Stimulated activated CD4-positive, alpha-beta T cell treated with anti-CD3 and anti-CD28 coated beads, Interleukin-1b, Interleukin-23, amount 100 ng/mL, for 4 hours (primary cell): ENCODE data around the gene SMIM13.

Experiments used
- DNase-seq, 2 donors: peaks; one replicate each; pipeline ENCODE4 v3.0.0-alpha.2; 2020; ENCODE audit warnings: low read depth in 2 of 2

SMIM13 gene

GRCh38 chr6:11121851-11122250 lies 28.2 kb downstream of the SMIM13 start:
- DNase-seq = no peak

GRCh38 chr6:11122380-11122779 lies 28.7 kb downstream of the SMIM13 start:
- DNase-seq = no peak

DNA sequence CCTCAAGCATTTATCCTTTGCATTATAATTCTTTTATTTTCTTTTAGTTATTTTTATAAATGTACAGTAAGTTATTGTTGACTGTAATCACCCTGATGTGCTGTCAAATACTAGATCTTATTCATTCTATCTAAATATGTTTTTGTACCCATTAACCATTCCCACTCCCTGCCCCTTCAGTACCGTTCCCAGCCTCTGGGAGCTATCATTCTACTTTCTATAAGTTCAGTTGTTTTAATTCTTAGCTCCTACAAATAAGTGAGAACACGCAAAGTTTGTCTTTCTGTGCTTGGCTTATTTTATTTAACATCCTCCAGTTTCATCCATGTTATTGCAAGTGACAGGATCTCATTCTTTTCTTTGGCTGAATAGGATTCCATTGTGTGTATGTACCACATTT lies 30.3 kb downstream of the SMIM13 start:
- no peak for DNase-seq

DNA sequence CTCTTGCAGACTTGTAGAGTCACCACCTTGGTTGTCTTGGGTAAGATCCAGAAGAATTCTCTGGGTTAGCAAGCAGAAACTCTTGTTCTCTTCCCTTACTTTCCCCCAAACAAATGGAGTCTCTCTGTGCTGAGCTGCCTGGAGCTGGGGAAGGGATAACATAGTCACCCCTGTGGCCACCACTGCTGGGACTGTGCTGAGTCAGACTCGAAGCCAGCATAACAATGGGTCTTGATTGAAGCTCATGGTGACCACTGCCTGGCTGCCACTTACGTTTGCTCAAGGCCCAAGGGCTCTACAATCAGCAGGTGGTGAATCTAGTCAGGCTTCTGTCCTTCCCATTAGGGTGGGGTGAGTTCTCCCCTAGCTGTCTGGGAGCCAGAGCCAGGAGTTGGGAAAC lies 33.2 kb downstream of the SMIM13 start:
- DNase-seq = no peak

DNA sequence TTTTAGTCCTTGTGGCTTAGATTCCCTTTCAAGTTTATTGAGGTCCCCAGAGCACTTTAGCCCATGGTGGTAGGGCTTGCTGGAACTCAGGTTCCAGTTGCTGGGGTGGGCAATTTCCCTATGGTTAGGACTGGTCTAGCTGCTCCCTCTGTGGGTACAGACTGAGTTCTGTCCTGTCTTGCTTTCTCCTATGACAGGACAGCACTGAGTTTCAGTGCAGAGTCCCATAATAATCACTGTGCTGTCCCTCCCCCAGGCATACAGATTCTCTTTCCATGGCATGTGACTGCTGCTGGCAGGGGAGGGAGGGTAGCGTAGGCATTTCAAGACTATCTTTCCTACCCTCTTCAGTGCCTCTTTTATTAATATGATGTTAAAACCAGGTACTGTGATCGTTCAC lies 35.0 kb downstream of the SMIM13 start:
- DNase-seq = no peak

GRCh38 chr6:11129908-11130565 lies 36.4 kb downstream of the SMIM13 start:
- no peak for DNase-seq

GRCh38 chr6:11130605-11131004 lies 37.0 kb downstream of the SMIM13 start:
- no peak for DNase-seq

DNA sequence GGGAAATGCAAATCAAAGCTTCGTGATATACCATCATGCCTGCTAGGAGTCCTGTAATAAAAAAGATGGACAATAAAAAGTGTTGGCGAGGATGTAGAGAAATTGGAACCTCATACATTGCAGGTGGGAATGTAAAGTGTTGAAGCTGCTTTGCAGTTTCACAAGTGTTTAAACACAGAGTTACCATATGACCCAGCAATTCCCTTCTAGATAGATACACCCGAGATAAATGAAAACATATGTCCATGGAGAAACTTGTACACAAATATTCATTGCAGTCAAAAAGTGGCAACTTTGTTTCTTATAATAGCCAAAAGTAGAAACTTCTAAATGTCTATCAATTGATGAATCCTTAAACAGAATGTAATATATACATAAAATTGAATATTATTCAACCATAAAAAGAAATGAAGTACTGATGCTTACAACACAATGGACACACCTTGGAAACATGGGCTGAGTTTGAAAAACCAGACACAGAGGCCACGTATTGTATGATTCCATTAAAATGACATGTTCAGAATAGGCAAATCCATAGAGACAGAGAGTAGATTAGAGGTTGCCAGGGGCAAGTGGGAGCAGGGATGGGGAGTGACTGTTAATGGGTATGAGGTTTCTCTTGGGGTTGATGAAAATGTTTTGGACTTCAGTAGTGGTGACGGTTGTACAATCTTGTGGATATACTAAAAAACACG lies 38.7 kb downstream of the SMIM13 start:
- no peak for DNase-seq

DNA sequence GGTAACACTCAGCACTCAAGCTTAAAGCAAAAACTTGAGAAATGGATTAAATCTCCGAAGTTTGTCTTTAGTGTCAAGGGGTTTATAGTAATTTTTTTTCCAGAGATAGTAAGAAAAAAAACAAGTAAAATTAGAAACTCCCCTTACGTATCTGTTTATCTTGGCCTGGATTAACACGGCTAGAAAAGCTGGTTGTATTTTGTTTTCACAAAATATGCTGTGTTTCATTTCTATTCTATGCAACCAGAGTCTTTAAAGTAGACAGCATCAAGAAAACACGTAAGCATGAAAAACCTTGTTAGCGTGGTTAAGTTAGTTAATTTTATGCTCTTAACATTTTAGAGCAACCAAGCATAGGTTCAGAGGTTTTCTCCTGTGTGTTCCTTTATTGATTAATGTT lies 39.6 kb downstream of the SMIM13 start:
- no peak for DNase-seq

GRCh38 chr6:11136809-11137208 lies 43.2 kb downstream of the SMIM13 start:
- DNase-seq = no peak

DNA sequence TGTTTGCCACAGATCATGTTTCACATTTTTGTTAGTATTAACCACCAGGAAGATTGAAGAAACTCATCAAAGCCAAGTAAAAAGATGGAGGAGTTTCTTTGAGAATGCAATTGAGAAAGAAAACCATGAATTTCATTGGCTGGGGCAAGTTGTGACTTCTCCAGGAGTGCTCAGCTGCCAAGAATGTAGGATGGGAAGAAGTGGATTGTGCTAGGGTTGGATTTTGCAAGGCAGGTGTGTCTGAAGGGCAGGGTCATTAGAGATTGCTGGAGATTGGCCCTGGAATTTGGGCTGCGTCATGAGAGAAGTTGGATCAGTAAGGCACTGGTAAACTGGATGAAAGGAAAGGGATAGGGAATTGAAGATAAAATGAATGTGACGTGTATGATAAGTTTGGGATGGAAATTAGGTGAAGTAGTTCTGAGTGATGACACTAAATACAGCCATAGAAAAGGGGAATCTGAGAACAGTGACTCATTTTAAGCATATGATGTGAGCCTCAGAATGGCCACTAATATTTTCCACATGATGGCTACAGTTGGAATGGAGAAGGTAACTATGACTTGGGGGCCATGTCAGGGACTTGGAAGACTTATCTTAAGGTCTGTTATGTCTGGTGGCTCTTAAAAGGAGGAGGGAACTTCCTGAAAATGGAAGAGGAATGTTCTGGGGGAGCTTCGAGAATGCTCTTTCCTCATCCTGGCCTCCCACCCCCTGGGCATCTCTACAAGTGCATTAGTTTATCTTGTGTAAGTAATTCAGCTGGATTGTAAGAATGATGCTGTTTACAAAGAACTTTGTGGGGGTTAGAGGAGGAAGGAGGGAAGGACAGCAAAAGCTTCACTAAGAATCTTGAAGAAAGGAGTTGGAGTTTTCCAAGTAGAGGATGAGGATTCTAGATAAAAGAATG lies 45.7 kb downstream of the SMIM13 start:
- no peak for DNase-seq

GRCh38 chr6:11140056-11140455 lies 46.4 kb downstream of the SMIM13 start:
- no peak for DNase-seq

DNA sequence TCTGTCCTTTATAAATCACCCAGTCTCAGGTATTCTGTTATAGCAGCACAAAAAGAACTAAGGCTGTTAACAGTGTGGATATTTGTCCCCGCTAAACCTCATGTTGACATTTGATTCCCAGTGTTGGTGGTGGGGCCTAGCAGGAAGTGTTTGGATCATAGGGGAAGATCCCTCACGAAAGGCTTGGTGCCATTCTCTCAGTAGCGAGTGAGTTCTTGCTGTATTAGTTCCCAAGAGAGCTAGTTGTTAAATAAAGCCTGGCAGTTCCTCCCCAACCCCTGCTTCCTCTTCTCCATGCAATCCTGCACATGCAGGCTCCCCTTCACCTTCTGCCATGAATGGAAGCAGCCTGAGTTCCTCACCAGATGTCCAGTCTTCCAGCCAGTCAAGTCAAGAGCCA lies 47.7 kb downstream of the SMIM13 start:
- no peak for DNase-seq

DNA sequence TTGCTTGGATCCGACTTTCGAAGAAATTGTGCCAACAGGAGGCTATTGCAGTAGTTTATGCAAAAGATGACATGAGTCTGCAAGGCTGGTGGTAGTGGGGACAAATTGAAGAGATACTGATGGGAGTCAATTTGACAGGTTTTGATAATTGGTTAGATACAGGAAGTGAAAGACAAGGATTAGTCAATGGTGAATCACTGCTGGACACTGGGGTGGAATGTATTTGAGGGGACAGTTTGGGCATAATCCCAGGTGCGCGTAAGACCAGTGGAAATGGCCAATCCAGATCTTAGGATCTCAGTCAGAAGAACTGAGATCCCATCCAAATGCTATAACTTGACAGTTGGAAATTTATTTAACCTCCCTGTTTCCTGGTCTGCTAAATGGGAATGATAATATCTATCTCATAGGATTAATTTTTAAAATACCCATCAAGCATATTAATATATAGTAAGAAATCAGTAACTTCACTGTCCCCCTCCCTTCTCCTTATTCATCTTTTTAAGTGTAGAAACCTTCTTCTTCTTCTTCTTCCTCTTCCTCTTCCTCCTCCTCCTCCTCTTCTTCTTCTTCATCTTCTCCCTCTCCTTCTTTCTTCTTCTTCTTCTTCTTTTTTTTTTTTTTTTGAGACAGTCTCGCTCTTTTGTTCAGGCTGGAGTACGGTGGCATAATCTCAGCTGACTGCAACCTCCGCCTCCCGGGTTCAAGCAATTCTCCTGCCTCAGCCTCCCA lies 48.8 kb downstream of the SMIM13 start:
- DNase-seq = no peak

DNA sequence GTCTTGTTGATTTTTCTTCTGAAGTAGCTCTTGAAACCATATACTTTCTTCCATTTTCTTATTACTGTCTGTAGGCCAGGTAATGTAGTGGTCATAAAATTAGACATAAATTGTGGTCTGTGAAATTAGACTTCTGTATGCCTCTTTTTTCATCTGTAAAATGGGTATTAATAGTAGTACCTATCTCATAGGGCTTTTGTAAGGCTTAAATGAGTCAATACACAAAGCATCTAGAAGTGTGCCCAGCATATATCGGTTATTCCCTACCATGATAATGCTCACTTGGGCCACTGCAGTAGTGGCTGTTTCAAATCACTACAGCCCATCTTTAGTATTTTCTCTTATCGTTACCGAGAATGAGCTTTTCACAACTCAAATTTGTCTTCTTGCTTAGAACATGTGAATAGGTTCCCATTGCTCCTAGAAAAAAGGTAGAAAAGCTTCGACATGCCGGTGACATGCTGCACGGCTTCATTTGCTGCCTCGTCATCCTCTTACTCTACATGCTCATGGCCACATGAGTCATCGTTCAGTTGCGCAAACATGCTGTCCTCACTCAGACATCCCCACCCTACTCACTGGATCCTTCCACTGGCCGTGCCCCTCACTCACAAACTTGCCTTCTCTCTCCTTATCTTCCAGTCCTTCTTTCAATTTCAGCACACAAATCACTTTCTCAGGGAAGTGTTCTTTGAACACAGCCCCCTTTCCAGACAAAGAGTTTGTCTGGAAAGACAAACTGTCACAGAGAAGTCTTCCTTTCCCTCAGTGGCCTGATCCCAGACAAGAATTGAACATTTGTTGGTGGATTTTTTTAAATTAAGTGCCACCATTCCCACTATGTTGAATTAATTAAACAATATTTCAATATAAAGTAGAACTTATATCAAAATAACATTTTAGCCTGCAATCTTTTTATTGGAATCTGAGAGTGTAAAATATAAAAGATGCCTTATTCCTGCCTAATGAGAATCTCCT lies 50.0 kb downstream of the SMIM13 start:
- DNase-seq = no peak

DNA sequence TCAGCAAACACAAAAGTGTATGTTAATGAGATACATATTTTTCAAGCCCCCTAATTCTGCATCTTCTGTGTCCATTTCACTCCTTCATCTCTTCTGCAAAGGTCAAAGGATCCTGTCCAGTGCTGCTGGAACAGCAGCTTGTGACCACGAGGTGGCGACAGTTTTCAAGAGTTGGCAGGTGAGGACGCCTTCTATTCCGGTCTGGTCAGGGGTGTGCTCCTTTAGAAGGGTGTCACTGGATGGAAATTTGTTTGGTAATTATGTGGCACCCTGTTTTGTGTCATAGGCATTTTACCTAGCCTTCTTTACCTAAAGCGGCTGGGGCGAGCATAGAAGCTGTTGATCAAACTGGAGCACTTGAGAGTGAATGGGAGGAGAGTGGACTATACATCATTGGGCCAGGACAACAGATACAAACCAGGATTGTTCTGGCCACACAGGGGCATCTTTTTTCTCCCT lies 50.8 kb downstream of the SMIM13 start:
- peak; percentile 67 to 70 for DNase-seq

GRCh38 chr6:11146117-11146826 lies 52.6 kb downstream of the SMIM13 start:
- DNase-seq = no peak

- no peak for DNase-seq
Observed at GRCh38 chr6:11149551-11149950, 55.9 kb downstream of the SMIM13 start.

- no peak for DNase-seq
Observed at GRCh38 chr6:11151488-11151887, 57.9 kb downstream of the SMIM13 start.

- no peak for DNase-seq
Observed at GRCh38 chr6:11152581-11152980, 58.9 kb downstream of the SMIM13 start.
